Measurements from ENCODE around the gene SMLR1.

The SMLR1 gene

DNA sequence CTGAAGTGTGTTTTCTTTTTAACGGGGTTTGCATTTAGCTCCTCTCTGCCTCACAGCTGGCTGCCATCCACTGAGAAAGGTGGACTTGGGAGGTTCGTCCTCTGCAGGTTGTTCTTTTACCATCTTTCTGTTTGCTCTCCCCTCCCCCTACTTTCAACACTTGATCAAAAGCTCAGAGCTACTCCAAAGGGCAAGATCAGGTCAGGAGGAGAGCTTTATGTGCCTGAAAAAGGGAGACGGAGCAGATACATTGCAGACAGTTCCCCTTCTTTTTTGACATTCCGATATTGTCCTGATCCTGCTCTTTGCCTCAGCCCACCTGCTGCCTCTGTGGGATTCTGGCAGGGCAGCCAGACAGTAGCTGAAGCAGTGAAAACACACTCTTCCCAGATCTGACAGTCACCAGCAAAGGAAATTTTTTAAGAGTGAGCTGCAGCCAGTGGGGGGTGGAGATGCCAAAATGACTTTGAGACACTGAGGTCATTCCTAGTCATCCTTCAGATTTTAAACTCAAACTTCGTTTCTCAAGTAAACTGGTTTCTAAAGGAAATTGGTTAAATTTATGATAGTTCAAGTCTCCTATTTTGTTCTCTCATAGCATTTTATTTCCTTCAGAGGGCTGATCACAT lies 26.5 kb downstream of the SMLR1 start:
- no peak for DNase-seq

DNA sequence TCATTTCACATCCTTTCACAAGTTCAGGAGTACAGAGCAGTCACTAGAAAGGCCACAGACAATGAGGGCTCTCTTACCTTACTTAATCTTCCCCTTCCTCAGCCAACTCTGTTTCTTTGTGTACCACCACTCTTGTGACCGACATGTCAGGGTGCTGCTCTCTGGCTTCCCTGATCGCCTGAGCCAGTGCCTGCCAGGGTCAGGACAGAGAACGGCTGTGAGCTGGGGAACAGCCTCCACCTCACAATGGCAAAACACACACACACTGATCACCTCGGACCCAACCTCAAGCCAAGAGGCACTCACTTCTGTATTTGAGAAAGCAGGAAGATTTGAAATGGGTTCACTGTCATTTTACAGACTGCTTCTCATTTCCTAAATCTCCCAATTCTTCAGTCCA lies 30.8 kb downstream of the SMLR1 start:
- no peak for DNase-seq

GRCh38 chr6:130858498-130859160 lies 31.4 kb downstream of the SMLR1 start:
- DNase-seq: no peak

DNA sequence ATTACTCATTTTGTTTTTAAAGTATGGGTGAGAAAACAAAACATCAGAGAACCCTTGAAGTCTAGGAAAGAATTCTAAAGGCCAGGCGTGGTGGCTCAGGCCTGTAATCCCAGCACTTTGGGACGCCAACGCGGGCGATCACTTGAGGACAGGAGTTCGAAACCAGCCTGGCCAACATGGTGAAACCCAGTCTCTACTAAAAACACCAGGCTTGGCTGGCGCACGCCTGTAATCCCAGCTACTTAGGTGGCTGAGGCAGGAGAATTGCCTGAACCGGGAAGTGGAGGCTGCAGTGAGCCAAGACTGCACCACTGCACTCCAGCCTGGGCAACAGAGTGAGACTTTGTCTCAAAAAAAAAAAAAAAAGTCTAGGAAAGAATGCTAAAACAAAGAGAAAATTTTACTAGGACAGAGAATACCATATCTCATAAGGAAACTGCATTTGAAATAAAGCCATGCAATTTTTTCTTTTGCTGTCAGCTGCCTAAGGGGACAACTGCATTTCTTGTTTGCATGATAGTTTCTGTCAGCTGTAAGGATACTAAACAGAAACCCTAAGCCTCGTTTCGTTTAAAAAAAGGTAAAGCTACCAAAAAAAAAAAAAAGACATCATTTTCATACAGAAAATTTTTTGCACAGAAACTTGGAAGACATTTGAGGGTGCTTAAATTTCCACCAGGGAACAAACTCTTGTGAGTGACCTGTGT lies 32.1 kb downstream of the SMLR1 start:
- no peak for DNase-seq

GRCh38 chr6:130862370-130862769 lies 35.2 kb downstream of the SMLR1 start:
- DNase-seq: no peak

DNA sequence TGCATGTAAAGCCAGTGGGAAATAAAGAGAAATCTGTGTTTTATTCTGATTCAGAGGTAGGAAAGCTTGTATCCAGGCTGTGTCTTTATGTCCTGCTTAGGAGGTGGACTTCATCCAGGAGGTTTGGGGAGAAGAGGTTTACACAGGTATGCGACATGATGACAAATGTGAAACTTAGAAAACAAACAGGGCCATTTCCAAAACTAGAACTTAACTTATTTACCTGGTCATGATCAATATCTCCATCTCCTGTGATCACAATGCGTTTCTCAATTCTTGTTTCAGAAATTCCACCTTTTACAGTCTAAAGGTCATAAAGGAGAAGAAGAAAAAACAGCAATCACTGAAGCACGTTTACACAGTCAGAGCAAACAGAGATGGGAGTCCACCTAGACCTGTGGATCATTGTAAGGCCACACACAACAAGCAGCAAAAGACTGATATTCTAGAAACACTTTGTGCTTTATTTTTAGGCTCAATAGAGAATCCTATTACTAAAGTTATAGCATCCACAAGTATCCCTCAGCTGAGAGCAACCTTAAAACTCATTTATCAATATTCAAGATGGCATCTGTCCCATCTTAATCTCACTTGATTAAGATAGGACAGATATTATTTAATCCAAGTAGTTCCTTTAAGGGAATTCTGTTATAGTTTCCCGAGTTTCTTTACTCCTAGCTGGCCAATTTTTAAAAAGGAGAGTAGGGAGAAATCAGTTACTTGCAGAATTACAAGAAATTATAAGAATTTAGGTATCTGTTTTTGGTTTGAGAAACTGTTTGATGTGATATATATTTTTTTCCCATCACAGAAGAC lies 36.4 kb downstream of the SMLR1 start:
- DNase-seq: no peak

GRCh38 chr6:130864344-130864743 lies 37.1 kb downstream of the SMLR1 start:
- no peak for DNase-seq

GRCh38 chr6:130865793-130866192 lies 38.6 kb downstream of the SMLR1 start:
- no peak for DNase-seq

DNA sequence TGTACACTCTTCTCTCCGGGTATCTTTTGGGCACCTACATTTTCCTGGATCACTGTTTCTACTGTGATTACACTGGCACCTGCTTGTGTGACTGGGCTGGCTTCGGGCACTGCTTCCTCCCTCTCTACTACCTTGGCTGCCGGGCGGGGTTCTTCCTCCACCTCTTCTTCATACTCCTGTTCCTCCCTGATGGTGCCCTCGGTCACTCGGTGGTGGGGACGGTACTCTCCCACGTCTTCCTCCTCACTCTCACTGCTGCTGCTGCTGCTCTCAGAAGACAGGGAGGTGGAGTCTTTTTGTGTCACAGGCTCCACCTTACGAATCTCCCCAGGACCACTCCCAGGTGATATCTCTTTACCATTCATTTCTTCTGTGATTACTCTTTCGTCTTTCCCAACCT lies 42.5 kb downstream of the SMLR1 start:
- DNase-seq: no peak

DNA sequence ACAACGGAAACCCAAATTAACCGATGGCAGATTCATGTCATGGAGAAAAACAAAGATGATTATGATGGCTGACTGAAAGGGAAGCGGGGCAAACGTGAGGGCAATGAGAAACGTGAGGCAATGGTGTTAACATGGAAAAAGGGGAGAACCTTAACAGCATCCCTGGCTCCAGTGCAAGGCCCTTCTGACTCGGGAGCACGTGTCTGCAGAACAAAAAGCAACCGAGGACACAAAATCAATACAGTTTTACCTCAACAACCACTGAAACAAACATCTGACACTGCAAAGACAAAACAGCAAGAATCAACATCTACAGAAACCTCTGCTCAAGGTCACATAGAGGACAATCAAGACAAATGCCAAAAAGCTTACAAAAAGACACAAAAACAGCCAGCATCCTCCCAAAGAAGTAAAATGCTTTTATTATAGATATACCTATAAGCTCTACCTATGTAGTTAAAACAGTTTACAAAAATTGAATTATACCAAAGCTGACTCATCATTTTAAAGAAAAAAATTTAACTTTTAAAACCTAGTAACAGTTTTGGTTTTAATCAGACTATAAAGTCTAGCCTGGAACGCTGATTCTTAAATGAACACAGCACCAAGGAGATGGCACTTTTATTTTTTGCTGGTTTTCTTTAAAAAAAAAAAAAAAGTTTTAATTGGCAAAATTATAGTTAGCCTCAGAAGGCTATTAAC lies 43.1 kb downstream of the SMLR1 start:
- no peak for DNase-seq

DNA sequence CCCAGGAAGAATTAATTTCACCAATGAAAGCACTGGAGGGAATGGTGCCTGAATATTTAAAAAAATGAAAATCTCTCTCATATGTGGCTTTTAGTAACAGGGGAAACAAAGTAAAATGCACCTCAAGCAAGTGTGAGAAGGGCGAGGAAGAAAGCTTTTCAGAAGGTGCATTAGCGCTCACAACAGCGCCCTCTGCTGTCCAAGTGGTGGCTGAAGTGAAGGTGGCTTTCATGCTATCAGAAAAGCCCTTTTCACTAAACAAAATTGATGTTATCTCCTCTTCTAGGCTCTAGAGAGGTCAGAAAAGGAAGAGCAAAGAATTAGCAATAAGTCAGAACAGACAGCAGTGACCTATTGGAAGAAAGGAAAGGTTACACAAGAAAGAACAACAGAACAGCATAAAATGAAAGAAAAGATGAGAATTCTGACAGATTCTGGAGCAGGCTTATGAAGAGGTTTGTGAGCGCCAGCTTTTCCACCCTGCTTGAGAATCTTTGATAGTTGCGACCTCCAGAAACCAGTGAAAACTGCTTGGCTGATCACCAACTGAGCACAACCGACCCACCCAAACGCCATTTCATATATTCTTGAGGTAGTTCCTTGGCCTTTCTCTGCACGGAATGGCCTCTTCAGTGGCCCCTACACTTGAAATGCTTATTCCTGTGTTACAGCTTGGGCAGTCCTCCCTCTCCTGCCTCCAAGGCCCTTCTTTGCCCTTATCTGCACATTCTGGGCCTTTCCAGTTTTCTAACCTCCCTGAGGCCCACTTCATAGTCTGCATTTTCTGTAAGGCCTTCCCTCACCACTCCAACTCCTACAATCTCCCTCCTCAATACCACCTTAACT lies 45.3 kb downstream of the SMLR1 start:
- DNase-seq: peak; percentile 68

GRCh38 chr6:130873746-130874145 lies 46.5 kb downstream of the SMLR1 start:
- DNase-seq: no peak

- no peak for DNase-seq
Measured at GRCh38 chr6:130879826-130880225, 52.6 kb downstream of the SMLR1 start.

GRCh38 chr6:130882370-130882769 lies 55.2 kb downstream of the SMLR1 start:
- DNase-seq: no peak

- DNase-seq: peak; percentile 81
Measured at GRCh38 chr6:130885392-130886192, 58.4 kb downstream of the SMLR1 start.

Data from right forelimb (tissue), 1 donor.